CD14-positive monocyte (primary cell): ENCODE data around the gene IRX1. TPM values are rescaled to one million over a fixed set of nuclear protein-coding genes. Genes with fewer than 3 reads are reported as not detected.

Experiments used
- DNase-seq, 3 donors: peaks; one replicate each; pipeline ENCODE4 v3.0.0-alpha.2; 2011 to 2022
- H2AFZ ChIP-seq: 2 replicates; pipeline ENCODE4 v1.6.0; 2012; ENCODE audit warnings: mild to moderate bottlenecking, low read depth, low read length, inconsistent platforms; ENCODE audit not compliant: insufficient read depth, poor library complexity, severe bottlenecking
- H3K27ac ChIP-seq, 2 donors: 1 replicate in 1 of 2; 2 replicates in 1 of 2; pipeline ENCODE4 v1.5.1; 2012 to 2013; ENCODE audit warnings: low read length in 2 of 2, control low read depth in 1 of 2, inconsistent platforms in 1 of 2, low read depth in 1 of 2, mild to moderate bottlenecking in 1 of 2
- H3K27me3 ChIP-seq, 2 donors: one replicate each; pipeline versions ENCODE4 v1.6.0 to v1.6.1; 2011 to 2013; ENCODE audit warnings: low read length in 2 of 2; ENCODE audit not compliant: control insufficient read depth in 2 of 2, insufficient read depth in 2 of 2
- H3K36me3 ChIP-seq, 2 donors: replicated peaks in 1 of 2; 1 replicate in 1 of 2; 2 replicates in 1 of 2; pipeline versions ENCODE4 v1.5.1 to v1.6.1; 2012 to 2013; ENCODE audit warnings: low read length in 2 of 2, control low read depth in 1 of 2, inconsistent platforms in 1 of 2, mild to moderate bottlenecking in 1 of 2; ENCODE audit not compliant: insufficient read depth in 2 of 2, control insufficient read depth in 1 of 2
- H3K4me1 ChIP-seq, 2 donors: 1 replicate in 1 of 2; 2 replicates in 1 of 2; pipeline versions ENCODE4 v1.5.1 to v1.6.1; 2012 to 2013; ENCODE audit warnings: low read length in 2 of 2, control low read depth in 1 of 2, inconsistent platforms in 1 of 2, mild to moderate bottlenecking in 1 of 2, moderate library complexity in 1 of 2; ENCODE audit not compliant: insufficient read depth in 2 of 2, control insufficient read depth in 1 of 2
- H3K4me2 ChIP-seq: replicated peaks from 2 replicates; pipeline ENCODE3; 2012; ENCODE audit warnings: low read length, moderate library complexity, mild to moderate bottlenecking; ENCODE audit not compliant: poor library complexity, severe bottlenecking; ENCODE audit errors: extremely low read depth
- H3K4me3 ChIP-seq, 3 experiments: fragments of 200-600 bp in 1 of 3; sonication (generic) in 1 of 3; replicated peaks in 1 of 3; 1 replicate in 2 of 3; 2 replicates in 1 of 3; pipeline ENCODE4 v1.5.1; 2011 to 2013; ENCODE audit warnings: low read length in 3 of 3, mild to moderate bottlenecking in 3 of 3, control low read depth in 2 of 3, low read depth in 2 of 3, inconsistent platforms in 1 of 3, moderate library complexity in 1 of 3
- H3K79me2 ChIP-seq: 2 replicates; pipeline ENCODE4 v1.6.0; 2012; ENCODE audit warnings: mild to moderate bottlenecking, control low read depth, inconsistent platforms, low read length, moderate library complexity; ENCODE audit not compliant: insufficient read depth
- H3K9ac ChIP-seq: 2 replicates; pipeline ENCODE4 v1.6.0; 2017; ENCODE audit warnings: low read length, mild to moderate bottlenecking; ENCODE audit not compliant: insufficient read depth, poor library complexity, severe bottlenecking
- H3K9me3 ChIP-seq, 2 donors: replicated peaks in 1 of 2; 1 replicate in 1 of 2; 2 replicates in 1 of 2; pipeline versions ENCODE4 v1.5.1 to v1.6.1; 2012 to 2013; ENCODE audit warnings: low read length in 2 of 2, control low read depth in 1 of 2; ENCODE audit not compliant: control insufficient read depth in 1 of 2, insufficient read depth in 1 of 2
- H4K20me1 ChIP-seq: 2 replicates; pipeline ENCODE4 v1.6.0; 2012; ENCODE audit warnings: mild to moderate bottlenecking, low read length, control low read depth, moderate library complexity; ENCODE audit not compliant: insufficient read depth
- H3K27ac Mint-ChIP-seq, 7 donors: one replicate each; pipeline ENCODE4 v1.8.0; 2020; ENCODE audit warnings: mild to moderate bottlenecking in 7 of 7, mixed read lengths in 7 of 7, moderate library complexity in 6 of 7, inconsistent platforms in 2 of 7
- H3K27me3 Mint-ChIP-seq, 3 donors: one replicate each; pipeline ENCODE4 v1.8.0; 2021 to 2022; ENCODE audit warnings: low read depth in 3 of 3, mild to moderate bottlenecking in 3 of 3, mixed read lengths in 3 of 3, moderate library complexity in 3 of 3, inconsistent platforms in 1 of 3
- H3K36me3 Mint-ChIP-seq, 2 donors: one replicate each; pipeline ENCODE4 v1.8.0; 2020; ENCODE audit warnings: mixed read lengths in 2 of 2, inconsistent platforms in 1 of 2, mild to moderate bottlenecking in 1 of 2
- H3K4me1 Mint-ChIP-seq: one replicate; pipeline ENCODE4 v1.8.0; 2020; ENCODE audit warnings: mild to moderate bottlenecking, mixed read lengths
- H3K4me3 Mint-ChIP-seq, 2 donors: one replicate each; pipeline ENCODE4 v1.8.0; 2020; ENCODE audit warnings: mild to moderate bottlenecking in 2 of 2, mixed read lengths in 2 of 2, moderate library complexity in 1 of 2
- H3K9me3 Mint-ChIP-seq, 7 donors: one replicate each; pipeline ENCODE4 v1.8.0; 2020 to 2022; ENCODE audit warnings: mixed read lengths in 7 of 7, mild to moderate bottlenecking in 6 of 7, moderate library complexity in 6 of 7, inconsistent platforms in 2 of 7
- WGBS: methylation state at CpG from one replicate; pipeline ENCODE4 v1.1.5; 2013; ENCODE audit warnings: missing lambda C conversion rate; ENCODE audit not compliant: insufficient coverage; 5-methylcytosine and 5-hydroxymethylcytosine counted together
- intact Hi-C, 2 donors: fragments of 100-400 bp; cut with micrococcal nuclease; formaldehyde crosslinking; loops; one replicate each; pipeline versions ENCODE4 v1.15.0 to v1.15.1; 2023
- polyA plus RNA-seq, 3 donors: library from polyadenylated mRNA; depleted of rRNA in 1 of 3; unstranded in 2 of 3; stranded (reverse) in 1 of 3; fragments of 300-500 nt in 2 of 3; fragments of >200 nt in 1 of 3; fragmentation: Illumina TruSeq in 2 of 3; gene quantifications; 1 replicate in 2 of 3; 2 replicates in 1 of 3; pipeline ENCODE4 v1.2.3, GENCODE V29; 2012 to 2021
- TF ChIP-seq, protein P1 (sequence below): fragments of 200-600 bp; IDR thresholded peaks from one replicate; pipeline ENCODE4 v1.8.0; 2022; ENCODE audit warnings: antibody characterized with exemption, mild to moderate bottlenecking

The IRX1 gene
- polyA plus RNA-seq, 3 donors, result not detected

DNA sequence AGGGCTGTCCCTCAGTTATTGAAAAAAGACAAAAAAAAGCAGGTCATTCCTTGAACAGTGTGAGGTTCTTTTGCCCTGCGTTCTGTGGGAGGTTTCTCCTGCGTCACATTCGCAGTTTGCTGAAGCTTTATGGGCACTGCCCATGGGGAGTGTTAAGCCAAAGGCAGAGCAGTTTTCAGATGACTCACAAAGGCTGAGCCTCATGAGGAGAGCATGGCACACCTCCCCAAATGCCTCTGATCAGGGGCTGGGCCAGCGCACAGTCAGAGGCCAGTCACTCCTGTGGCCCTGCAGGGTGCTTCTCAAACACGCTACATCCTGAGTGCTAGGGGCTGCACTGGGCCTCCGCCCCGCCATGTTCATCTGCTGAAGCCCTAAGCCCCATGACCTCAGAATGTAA is 38.4 kb downstream of the IRX1 start:
- no peak for DNase-seq
- Histone ChIP-seq H3K27ac (no peak overlapping the region), H4K20me1 (no peaks in the 10 kb centered on the region), H3K4me1 (no peaks in the 10 kb centered on the region), H3K4me3 (no peak overlapping the region), H3K9ac (no peak overlapping the region), H3K79me2 (no peaks in the 10 kb centered on the region), H3K4me2 (no peak overlapping the region), H2AFZ (no peak overlapping the region), H3K36me3 (no peaks in the 10 kb centered on the region), H3K27me3 (no peaks in the 10 kb centered on the region), H3K9me3 (peaks cover 8 to 23% of the 10 kb centered on the region in 2 donors)
- Mint-ChIP-seq H3K27ac (peak overlapping the region in 1 of 7 donors; percentile 35), H3K36me3 (no peaks in the 10 kb centered on the region), H3K4me1 (no peaks in the 10 kb centered on the region), H3K27me3 (peaks cover 0 to 6% (median 0%) of the 10 kb centered on the region in 3 donors), H3K4me3 (no peak overlapping the region), H3K9me3 (peaks cover 3 to 22% (median 15%) of the 10 kb centered on the region in 7 donors)
- intact Hi-C loops, result no loop called here
- 87% methylated on average over 5 of the region's 7 CpGs for WGBS
- TF ChIP-seq, protein P1, sequence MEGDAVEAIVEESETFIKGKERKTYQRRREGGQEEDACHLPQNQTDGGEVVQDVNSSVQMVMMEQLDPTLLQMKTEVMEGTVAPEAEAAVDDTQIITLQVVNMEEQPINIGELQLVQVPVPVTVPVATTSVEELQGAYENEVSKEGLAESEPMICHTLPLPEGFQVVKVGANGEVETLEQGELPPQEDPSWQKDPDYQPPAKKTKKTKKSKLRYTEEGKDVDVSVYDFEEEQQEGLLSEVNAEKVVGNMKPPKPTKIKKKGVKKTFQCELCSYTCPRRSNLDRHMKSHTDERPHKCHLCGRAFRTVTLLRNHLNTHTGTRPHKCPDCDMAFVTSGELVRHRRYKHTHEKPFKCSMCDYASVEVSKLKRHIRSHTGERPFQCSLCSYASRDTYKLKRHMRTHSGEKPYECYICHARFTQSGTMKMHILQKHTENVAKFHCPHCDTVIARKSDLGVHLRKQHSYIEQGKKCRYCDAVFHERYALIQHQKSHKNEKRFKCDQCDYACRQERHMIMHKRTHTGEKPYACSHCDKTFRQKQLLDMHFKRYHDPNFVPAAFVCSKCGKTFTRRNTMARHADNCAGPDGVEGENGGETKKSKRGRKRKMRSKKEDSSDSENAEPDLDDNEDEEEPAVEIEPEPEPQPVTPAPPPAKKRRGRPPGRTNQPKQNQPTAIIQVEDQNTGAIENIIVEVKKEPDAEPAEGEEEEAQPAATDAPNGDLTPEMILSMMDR, result no peak

DNA sequence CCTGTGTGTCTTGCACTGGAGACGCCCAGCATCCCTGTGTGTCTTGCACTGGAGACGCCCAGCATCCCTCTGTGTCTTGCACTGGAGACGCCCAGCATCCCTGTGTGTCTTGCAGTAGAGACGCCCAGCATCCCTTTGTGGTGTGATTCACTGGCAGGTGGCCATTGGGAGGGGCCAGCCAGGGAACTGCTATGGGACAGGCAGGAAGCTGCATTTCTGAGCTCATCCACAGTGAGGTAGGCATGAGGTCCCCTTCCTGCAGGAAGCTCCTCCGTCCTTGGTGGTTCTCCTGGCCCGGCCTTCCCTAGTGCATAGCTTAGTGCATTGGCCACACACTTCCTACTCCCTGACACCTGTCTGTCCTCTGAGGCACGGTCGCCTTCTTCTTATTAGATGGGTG is 43.5 kb downstream of the IRX1 start:
- Histone ChIP-seq H3K9me3 (peaks cover 6 to 20% of the 10 kb centered on the region in 2 donors), H2AFZ (no peak overlapping the region), H3K27ac (no peak overlapping the region), H3K79me2 (no peaks in the 10 kb centered on the region), H4K20me1 (no peaks in the 10 kb centered on the region), H3K4me2 (no peak overlapping the region), H3K9ac (no peak overlapping the region), H3K4me3 (no peak overlapping the region), H3K27me3 (no peaks in the 10 kb centered on the region), H3K4me1 (no peaks in the 10 kb centered on the region), H3K36me3 (no peaks in the 10 kb centered on the region)
- WGBS, result 77% methylated on average over 2 of the region's 8 CpGs
- Mint-ChIP-seq H3K27me3 (peaks cover 0 to 3% (median 0%) of the 10 kb centered on the region in 3 donors), H3K4me1 (no peaks in the 10 kb centered on the region), H3K27ac (no peak overlapping the region), H3K9me3 (peaks cover 2 to 24% (median 9%) of the 10 kb centered on the region in 7 donors), H3K36me3 (no peaks in the 10 kb centered on the region), H3K4me3 (no peak overlapping the region)
- TF ChIP-seq, protein P1, result no peak
- intact Hi-C loops, result no loop called here
- DNase-seq, result no peak
